Fibroblast of skin of abdomen (primary cell): Measurements from ENCODE around the gene AKR1B15.
"Not testable (repeated sequence)": the region's sequence is repeated elsewhere in the genome, so short reads cannot be mapped to it uniquely, and the experiment has no call there.

Source experiments
- DNase-seq: peaks from one replicate; pipeline ENCODE4 v3.0.0-alpha.2; 2013

Gene AKR1B15

GRCh38 chr7:134565643-134566136 lies 16.8 kb downstream of the AKR1B15 start:
- peak; percentile 28 for DNase-seq

DNA sequence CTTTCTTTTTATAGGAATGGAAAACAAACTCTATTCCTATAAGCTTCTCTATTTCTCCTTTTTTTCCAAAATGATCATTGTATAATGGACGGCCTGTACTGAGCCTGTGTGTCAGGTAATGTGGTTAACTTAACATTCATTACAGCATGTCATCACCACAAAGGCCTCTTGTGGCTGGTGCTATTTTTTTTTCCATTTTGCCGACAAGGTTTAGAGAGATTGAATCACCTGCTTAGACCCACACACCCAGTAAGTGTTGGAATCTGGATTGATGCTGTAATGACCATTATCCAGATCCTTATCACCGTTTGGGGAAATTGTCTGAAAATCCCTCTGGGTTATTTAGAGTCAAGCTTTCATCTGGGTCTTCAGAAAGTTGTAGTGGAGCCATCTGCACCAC lies 18.5 kb downstream of the AKR1B15 start:
- no peak for DNase-seq

- not testable (repeated sequence) for DNase-seq
These were observed 21.1 kb downstream of the AKR1B15 start for GRCh38 chr7:134569962-134570361.

GRCh38 chr7:134571101-134571500 lies 22.2 kb downstream of the AKR1B15 start:
- no peak for DNase-seq

- no peak for DNase-seq
These were observed 23.0 kb downstream of the AKR1B15 start for GRCh38 chr7:134571746-134572461.

- no peak for DNase-seq
These were observed 25.4 kb downstream of the AKR1B15 start for GRCh38 chr7:134574322-134574721.

GRCh38 chr7:134584290-134584689 lies 35.4 kb downstream of the AKR1B15 start:
- no peak for DNase-seq

DNA sequence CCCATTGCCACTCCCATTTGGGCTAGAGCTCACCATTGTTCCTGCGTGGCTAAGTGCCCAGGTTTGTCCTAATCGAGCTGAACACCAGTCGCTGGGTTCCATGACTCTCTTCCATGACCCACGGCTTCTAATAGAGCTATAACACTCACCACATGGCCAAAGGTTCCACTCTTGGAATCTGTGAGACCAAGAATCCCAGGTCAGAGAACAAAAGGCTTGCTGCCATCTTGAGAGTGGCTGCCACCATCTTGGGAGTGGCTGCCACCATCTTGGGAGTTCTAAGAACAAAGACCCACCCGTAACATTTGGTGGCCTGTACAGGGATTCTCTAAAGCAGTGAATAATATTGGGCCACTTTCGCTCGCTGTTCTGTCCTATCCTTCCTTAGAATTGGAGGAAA lies 37.0 kb downstream of the AKR1B15 start:
- DNase-seq, result no peak

DNA sequence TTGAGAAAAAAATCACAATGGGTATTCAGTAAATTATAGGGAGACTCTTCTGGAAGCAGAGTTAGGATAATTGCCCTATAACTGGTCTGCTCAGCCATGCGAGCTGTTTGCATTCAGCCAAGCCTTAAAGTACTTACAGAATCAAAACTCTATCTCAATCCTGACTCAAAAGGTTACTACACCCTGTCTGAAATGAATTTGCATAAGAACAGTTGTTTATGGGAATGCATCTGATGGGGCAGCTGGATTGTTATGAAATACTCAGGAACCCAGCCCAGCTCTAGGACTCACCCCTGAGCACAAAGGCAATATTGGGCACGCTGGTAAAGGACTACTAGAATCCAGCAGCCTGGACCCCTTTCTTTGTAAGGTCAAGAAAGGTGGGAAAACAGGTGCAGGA lies 38.8 kb downstream of the AKR1B15 start:
- DNase-seq, result no peak

DNA sequence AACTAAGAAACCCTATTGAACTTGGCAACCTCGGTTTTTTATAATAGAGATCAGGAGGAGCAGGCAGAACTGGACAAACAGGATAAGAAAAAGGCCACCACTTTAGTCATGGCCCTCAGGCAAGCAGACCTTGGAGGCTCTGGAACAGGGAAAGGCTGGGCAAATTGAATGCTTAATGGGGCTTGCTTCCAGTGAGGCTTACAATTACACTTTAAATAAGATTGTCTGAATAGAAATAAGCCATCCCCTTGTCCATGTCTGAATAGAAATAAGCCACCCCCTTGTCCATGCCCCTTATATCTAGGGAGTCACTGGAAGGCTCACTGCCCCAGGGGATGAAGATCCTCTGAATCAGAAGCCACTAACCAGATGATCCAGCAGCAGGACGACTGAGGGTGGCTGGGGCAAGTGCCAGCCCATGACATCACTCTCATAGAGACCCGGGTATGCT lies 40.6 kb downstream of the AKR1B15 start:
- no peak for DNase-seq

GRCh38 chr7:134593530-134594392 lies 44.9 kb downstream of the AKR1B15 start:
- DNase-seq, result peak; percentile 83

- no peak for DNase-seq
These were observed 46.0 kb downstream of the AKR1B15 start for GRCh38 chr7:134594877-134595276.

DNA sequence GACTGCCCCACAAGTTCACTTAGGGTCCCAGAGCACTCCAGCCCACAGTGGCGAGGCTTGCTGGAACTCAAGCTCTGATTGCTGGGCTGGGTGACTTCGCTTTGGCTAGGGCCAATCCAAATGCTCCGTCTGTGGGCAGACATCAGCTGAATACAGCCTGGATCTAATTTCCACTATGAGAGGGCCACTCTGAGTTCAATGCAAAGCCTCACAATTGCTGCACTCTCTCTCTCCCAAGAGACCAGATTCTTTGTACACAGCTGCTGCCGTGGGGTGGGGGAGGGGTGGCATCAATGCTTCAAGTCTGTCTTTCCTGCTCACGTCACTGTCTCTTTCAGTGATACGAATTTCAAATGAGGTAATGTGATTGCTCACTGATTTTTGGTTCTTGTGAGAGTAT lies 50.5 kb downstream of the AKR1B15 start:
- no peak for DNase-seq

DNA sequence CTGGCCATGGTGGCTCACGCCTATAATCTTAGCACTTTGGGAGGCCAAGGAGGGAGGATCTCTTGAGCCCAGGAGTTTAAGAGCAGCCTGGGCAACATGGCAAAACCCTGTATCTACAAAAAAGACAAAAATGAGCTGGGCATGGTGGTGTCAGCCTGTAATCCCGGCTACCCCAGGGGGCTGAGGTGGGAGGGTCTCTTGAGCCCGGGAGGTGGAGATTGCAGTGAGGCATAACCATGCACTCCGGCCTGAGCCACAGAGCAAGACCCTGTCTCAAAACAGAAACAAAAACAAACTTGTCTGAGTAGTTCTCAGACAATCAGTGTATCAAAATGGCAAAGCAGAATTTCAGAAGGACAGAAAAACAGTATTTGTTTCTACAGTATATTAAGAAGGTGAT lies 52.5 kb downstream of the AKR1B15 start:
- no peak for DNase-seq

DNA sequence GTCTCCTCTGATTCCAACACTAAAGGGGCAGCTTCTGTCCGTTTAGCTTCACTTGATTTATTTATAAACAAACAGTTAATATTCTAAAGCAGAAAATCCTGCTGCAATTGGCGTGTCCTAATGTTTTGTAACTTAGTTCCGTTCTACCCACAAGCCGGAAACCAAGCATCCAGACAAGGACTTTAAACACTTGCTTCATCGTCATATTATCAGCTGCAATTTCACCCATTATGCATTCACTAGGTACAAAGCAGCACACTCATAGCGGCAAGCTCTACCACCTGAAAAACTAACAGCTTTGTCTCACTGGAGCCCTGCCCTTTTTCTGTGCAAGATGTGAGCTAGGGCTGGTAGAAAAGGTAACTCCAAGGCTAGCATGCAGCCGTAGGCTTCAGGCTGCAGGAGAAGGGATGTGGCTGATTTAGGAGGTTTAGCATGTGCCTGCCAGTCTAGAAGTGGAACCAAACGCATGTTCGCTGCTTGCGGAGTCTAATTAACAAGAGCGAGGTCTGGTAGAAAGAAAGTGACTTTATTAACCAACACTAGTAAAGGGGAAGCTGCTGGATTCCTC lies 54.1 kb downstream of the AKR1B15 start:
- DNase-seq, result no peak

DNA sequence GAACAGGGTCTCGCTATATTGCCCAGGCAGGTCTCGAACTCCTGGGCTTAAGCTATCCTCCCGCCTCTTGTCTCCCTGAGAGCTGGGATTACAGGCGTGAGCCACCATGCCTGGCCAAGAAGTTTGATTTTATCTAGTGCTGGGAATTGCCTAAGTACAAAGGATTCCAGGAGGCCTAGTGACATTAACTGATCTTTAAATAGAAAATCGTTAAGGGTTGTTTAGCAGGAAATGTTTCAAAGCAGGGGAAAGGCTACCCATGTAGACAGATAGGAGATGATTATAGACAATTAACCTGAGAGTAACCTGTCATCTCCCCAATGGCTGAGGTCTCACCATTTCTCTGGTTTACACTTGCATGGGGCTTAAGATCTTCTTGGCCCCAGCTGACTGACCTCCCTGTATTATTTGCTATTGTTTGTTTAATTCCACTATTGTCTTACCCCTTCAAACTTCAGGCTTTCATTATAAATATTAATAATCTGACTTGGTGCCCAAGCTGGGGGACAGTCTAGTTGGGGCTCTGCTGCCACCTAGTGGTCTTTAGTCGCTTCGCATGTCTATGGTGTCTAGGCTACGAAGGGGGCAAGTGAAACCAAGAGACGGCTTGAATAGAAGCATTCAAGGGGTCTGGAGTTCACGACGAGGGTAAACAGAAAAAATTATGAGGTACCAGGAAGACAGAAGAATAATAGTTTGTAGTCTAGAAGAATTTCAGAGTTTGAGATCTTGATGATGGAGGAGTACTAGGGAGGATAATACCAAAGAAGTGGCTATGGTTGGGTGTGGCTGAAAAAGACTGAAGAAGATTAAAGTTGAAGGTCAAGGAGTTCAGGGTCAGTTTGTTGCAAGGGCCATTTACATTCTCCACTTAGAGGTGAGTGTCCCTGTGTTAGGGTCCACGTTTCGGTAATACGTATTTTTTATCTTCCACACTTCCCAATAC lies 57.3 kb downstream of the AKR1B15 start:
- peak; percentile 45 for DNase-seq

- DNase-seq, result no peak
These were observed 62.8 kb downstream of the AKR1B15 start for GRCh38 chr7:134611611-134612151.

DNA sequence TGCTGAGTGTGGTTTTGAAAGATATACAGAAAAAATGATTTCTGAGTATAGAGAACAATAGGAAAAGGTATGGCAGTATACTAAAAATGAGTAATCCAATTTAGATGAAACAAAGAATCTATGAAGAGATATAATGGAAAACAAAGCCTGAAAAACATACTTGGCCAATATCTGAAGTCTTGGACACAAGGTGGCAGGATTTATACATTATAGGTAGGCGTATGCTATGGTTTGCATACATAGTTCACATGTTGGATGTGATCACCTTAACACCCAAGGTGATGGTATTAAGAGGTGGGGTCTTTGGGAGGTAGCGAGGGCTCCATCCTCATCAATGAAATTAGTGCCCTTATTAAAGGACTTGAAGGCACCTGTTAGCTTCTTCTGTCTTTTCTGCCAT lies 63.3 kb downstream of the AKR1B15 start:
- no peak for DNase-seq

DNA sequence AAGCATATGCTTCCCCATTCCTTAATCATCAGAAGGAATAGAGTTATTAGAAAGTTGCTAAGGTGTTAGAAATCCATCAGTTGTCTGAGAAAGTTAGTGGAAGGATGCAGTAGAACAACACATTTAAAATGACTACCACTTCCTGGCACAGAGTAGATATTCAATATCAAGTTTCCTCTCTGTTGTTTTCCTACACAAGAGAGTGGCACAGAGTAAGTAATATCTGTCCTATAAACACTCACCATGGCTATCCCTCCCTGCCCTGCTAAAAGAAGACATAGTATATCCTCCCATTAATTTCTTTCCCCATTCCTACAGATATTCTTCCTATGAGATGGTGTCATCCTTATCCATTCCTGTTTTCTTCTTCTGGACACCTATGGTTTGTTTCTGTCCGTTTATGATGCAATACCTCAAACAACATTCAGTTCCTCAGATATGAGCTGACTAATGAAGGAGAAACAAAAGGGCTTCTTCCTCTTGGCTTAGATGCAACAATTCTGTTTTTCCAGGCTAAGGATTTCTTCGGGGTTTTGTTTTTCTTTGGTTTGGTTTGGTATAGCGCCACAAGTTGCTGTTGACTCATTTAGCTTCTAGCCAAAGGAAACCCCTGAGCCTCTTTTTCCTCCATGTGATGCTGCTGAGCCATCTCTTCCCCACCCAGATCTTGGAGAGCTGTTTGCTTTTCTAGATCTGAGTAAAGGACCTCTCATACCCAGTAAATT lies 64.9 kb downstream of the AKR1B15 start:
- DNase-seq, result peak; percentile 96

DNA sequence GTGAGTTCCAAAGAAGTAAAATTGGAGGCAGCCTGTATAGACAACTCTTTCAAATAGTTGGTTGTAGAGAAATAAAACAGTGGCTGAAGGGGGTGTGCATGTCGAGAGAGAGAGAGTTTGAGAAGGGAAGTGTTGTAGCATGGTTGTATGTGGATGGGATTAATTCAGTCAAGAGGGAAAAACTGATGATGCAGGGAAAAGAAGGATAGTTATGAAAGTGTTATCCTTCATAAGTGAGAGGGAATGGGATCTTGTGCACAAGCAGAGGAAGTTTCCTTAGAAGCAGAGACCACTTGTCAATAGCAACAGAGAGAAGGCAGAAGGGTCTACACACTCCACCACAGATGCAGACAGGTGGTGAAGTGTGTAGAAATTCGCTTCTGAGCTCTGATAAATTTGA lies 67.7 kb downstream of the AKR1B15 start:
- no peak for DNase-seq
